Measurements from ENCODE around the gene NPAS4. TPM values are rescaled to one million over a fixed set of nuclear protein-coding genes. Genes with fewer than 3 reads are reported as not detected.

NPAS4 gene
- total and polyA plus RNA-seq, 2 donors from 2014 or later, result 0.19 TPM; not detected in 1

DNA sequence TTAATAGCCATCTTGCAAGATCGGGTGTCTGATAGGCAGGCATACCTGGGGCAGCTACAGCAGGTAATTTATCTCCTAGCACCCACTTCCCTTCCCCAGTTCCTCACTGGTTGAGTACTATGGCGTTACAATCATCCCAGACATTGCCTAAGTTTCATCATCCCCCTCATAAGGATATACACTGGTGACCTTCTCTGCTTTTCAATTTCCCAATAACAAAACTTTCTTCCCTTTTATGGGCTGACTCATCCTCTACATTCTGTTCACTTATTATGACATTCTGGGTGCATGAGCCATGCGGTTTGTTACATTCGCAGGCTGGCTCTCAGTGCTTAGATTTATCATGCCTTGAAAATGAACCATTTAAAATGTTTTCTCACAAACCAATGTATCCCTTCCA, 22.8 kb downstream of the NPAS4 start:
- Histone ChIP-seq H3K9ac (ENCODE audit: low read length in 3 of 3) (no peak overlapping the region), H3K27me3 (ENCODE audit: control insufficient read depth, insufficient read depth, low read length) (no peaks in the 10 kb centered on the region), H3K4me1 (ENCODE audit: control insufficient read depth in 2 of 3, insufficient read depth in 2 of 3, low read depth in 1 of 3, low read length in 3 of 3) (no peaks in the 10 kb centered on the region), H3K36me3 (ENCODE audit: control insufficient read depth in 2 of 3, insufficient read depth in 3 of 3, low read length in 3 of 3) (no peaks in the 10 kb centered on the region), H3K4me3 (ENCODE audit: low read length in 3 of 3) (no peak overlapping the region), H3K27ac (ENCODE audit: low read depth in 2 of 2, low read length in 2 of 2) (no peak overlapping the region), H3K9me3 (ENCODE audit: control insufficient read depth in 2 of 3, insufficient read depth in 1 of 3, low read length in 3 of 3) (peaks cover 0 to 4% (median 0%) of the 10 kb centered on the region in 3 donors)
- TF ChIP-seq CTCF (IDR thresholded peaks at IDR 0.05; ENCODE audit: borderline replicate concordance, extremely low read depth, insufficient read depth), result no peak
- DNase-seq (no peak), FAIRE-seq (no peak)
- intact Hi-C loops (cut with DNase I), result no loop called here

GRCh38 chr11:66447012-66447411, 26.2 kb downstream of the NPAS4 start:
- H3K36me3 ChIP-seq (ENCODE audit: control insufficient read depth in 2 of 3, insufficient read depth in 3 of 3, low read length in 3 of 3), result no peaks in the 10 kb centered on the region
- FAIRE-seq (no peak), DNase-seq (no peak)
- TF ChIP-seq CTCF (IDR thresholded peaks at IDR 0.05; ENCODE audit: borderline replicate concordance, extremely low read depth, insufficient read depth), result no peak
- no peaks in the 10 kb centered on the region for H3K4me1 ChIP-seq (ENCODE audit: control insufficient read depth in 2 of 3, insufficient read depth in 2 of 3, low read depth in 1 of 3, low read length in 3 of 3)
- no peak overlapping the region for H3K4me3 ChIP-seq (ENCODE audit: low read length in 3 of 3)
- H3K9ac ChIP-seq (ENCODE audit: low read length in 3 of 3), result no peak overlapping the region
- H3K27me3 ChIP-seq (ENCODE audit: control insufficient read depth, insufficient read depth, low read length), result no peaks in the 10 kb centered on the region
- intact Hi-C loops (cut with DNase I), result no loop called here
- H3K9me3 ChIP-seq (ENCODE audit: control insufficient read depth in 2 of 3, insufficient read depth in 1 of 3, low read length in 3 of 3), result peaks cover 0 to 4% (median 0%) of the 10 kb centered on the region in 3 donors
- no peak overlapping the region for H3K27ac ChIP-seq (ENCODE audit: low read depth in 2 of 2, low read length in 2 of 2)

DNA sequence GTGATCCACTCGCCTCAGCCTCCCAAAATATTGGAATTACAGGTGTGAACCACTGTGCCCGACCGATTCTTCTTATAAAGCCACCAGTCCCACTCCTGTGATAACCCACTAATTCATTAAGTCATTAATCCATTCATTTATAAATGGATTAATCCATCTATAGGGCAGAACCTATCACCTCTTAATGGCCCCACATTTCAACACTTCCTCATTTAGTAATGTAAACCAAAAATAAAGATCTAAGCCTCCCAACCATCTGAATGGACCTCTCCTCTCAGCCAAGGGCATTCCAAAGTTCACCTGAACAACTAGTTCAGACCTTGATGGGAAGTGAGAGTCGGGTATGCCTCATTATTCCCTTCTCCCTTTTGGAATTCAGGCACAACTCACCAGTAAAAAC, 27.7 kb downstream of the NPAS4 start:
- FAIRE-seq, result no peak
- intact Hi-C loops (cut with DNase I), result no loop called here
- H3K4me3 ChIP-seq (ENCODE audit: low read length in 3 of 3), result no peak overlapping the region

More for the DNA sequence above, 27.7 kb downstream of the NPAS4 start:
- Histone ChIP-seq H3K36me3 (ENCODE audit: control insufficient read depth in 2 of 3, insufficient read depth in 3 of 3, low read length in 3 of 3) (no peaks in the 10 kb centered on the region), H3K27me3 (ENCODE audit: control insufficient read depth, insufficient read depth, low read length) (no peaks in the 10 kb centered on the region), H3K9ac (ENCODE audit: low read length in 3 of 3) (no peak overlapping the region), H3K9me3 (ENCODE audit: control insufficient read depth in 2 of 3, insufficient read depth in 1 of 3, low read length in 3 of 3) (peaks cover 0 to under 1% (median 0%) of the 10 kb centered on the region in 3 donors), H3K4me1 (ENCODE audit: control insufficient read depth in 2 of 3, insufficient read depth in 2 of 3, low read depth in 1 of 3, low read length in 3 of 3) (no peaks in the 10 kb centered on the region), H3K27ac (ENCODE audit: low read depth in 2 of 2, low read length in 2 of 2) (no peak overlapping the region)
- no peak for TF ChIP-seq CTCF (IDR thresholded peaks at IDR 0.05; ENCODE audit: borderline replicate concordance, extremely low read depth, insufficient read depth)
- DNase-seq, result no peak

Measured in kidney (tissue), 14 donors.